ENCODE data around the gene SLC9A8.

- TF ChIP-seq EZH2 (IDR thresholded peaks at IDR 0.05; ENCODE audit: borderline replicate concordance, low read depth, low read length, severe bottlenecking) (no peak), CTCF (IDR thresholded peaks at IDR 0.05; ENCODE audit: borderline replicate concordance, extremely low read depth, low read length, poor library complexity, severe bottlenecking) (no peak)
These were observed 77.3 kb downstream of the SLC9A8 start for GRCh38 chr20:49889935-49890333.
